Epithelial cell of esophagus (primary cell): Measurements from ENCODE around the gene SMYD3.

Source experiments
- DNase-seq: peaks from one replicate; pipeline ENCODE4 v3.0.0; 2010; ENCODE audit warnings: low read depth
- H3K4me3 ChIP-seq: 2 replicates; pipeline ENCODE4 v1.5.1; 2011; ENCODE audit warnings: mild to moderate bottlenecking, low read length, control low read depth
- TF ChIP-seq, protein P1 (sequence below): IDR thresholded peaks from 2 replicates; pipeline ENCODE4 v1.5.1; 2011; ENCODE audit warnings: low read depth, mild to moderate bottlenecking, low read length, control low read depth, inconsistent platforms; ENCODE audit not compliant: insufficient read depth; ENCODE audit errors: missing control alignments

Gene SMYD3

DNA sequence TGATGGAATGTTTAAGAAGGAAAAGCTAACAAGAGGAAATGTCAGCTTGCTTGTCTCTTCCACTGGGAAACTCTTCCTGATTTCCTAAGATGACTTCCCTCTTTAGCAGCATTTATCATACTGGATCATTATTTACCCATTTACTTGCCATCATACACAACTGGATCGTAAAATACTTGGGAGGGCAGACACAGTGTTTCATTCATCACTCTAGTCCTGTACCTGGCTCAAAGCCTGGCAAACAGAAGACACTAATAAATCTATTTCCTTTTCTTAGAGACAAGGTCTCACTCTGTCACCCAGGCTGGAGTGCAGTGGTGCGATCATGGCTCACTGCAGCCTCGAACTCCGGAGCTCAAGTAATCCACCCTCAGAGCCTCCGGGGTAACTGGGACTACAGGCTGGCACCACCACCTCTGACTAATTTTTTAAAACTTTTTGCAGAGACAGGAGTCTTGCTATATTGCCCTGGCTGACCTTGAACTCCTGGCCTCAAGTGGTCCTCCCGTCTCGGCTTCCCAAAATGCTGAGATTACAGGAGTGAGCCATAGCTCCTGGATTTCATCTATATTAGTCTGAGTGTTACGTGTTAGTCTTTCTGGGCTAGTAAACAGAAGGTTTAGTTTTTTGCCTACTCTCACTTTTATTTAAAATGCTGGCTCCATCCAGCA lies 574.6 kb downstream of the SMYD3 start:
- TF ChIP-seq, protein P1, sequence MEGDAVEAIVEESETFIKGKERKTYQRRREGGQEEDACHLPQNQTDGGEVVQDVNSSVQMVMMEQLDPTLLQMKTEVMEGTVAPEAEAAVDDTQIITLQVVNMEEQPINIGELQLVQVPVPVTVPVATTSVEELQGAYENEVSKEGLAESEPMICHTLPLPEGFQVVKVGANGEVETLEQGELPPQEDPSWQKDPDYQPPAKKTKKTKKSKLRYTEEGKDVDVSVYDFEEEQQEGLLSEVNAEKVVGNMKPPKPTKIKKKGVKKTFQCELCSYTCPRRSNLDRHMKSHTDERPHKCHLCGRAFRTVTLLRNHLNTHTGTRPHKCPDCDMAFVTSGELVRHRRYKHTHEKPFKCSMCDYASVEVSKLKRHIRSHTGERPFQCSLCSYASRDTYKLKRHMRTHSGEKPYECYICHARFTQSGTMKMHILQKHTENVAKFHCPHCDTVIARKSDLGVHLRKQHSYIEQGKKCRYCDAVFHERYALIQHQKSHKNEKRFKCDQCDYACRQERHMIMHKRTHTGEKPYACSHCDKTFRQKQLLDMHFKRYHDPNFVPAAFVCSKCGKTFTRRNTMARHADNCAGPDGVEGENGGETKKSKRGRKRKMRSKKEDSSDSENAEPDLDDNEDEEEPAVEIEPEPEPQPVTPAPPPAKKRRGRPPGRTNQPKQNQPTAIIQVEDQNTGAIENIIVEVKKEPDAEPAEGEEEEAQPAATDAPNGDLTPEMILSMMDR, result no peak
- DNase-seq, result no peak
- H3K4me3 ChIP-seq, result no peak overlapping the region

DNA sequence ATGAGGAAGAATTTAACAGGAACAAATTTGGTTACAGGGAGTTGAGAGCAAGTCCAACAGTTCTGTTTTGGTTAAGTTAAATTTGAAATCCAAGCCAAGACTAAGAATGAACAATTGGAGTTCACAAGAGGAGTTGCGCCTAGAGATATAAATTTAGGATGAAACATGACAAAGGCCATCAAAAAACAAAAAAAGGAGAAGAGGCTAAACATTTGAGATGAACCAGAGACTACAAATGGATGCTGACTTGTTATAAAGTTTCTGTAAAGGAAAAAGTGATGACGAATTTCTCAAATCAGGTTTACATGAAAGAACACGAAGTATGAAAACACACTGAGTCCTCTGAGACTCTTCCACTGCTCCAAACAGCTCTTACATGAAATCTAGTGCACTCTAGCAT lies 575.6 kb downstream of the SMYD3 start:
- H3K4me3 ChIP-seq, result no peak overlapping the region
- DNase-seq, result no peak
- TF ChIP-seq, protein P1, result no peak

DNA sequence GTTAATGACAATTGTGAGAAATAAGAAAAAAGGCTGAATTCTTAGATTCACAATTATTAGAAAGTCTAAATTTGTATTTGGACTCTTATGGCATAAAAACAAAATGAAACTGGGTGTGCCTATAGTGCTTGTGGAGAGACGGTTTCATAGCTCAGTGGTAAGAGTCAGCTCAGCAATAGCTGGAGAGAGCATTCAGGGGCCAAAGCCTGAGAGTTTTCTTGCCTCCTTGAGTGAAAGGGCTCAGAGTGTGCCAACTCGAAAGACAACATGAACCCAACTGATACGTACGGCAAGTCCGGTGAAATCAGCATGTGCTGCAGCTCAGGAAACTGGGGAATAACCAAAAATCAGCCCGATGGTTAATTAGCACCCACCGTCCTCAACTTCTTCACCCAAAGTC lies 577.9 kb downstream of the SMYD3 start:
- DNase-seq, result no peak
- TF ChIP-seq, protein P1, result no peak
- no peak overlapping the region for H3K4me3 ChIP-seq

DNA sequence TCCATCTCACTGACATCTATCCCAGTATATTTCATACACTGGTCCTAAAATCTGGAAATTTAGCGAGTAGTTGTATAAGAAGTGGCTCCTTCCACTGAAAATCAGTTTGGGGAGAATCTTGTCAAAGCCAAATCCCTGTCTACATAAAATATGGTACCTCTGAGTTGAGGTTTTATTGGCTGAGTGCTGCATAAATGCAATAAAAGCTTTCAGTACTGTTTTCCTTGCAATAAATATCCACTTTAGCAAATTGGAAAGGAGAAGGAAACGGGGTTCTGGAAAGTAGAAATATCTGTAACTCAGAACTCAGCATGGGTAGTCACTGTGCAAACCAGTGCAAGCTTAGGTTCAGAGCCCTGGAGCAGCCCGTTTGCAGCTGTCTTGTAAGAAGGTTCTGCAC lies 580.2 kb downstream of the SMYD3 start:
- TF ChIP-seq, protein P1, result no peak
- H3K4me3 ChIP-seq, result no peak overlapping the region
- no peak for DNase-seq

DNA sequence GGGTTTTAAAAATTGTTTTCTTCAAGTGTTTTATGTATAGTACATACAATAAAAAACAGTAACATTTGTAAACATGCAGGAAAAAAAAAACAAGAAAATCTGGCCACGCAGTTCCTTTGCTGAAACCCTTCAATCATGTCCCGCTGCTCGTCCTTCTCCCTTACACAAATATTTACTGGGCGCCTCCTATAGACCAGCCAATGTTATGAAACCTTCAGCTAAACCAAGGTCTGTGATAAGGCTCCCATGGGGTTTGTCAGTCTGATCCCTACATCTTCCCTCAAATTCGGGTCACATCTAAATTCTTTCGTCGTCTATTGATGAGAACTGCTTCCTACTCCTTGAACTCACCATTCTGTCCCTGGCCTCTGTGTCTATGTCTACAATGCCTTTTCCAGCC lies 583.9 kb downstream of the SMYD3 start:
- no peak for DNase-seq
- TF ChIP-seq, protein P1, result no peak
- H3K4me3 ChIP-seq, result no peak overlapping the region

DNA sequence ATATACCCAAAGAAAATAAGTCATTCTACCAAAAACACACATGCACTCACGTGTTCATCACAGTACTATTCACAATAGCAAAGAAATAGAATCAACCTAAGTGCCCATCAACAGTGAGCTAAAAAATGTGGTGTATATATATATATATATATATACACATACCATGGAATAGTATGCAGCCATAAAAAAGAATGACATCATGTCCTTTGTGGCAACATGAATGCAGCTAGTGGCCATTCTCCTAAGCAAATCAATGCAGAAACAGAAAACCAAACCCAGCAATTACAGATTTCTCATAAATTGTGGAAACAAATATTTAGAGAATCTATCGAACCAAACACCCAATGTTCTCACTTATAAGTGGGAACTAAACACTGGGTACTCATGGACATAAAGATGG lies 585.7 kb downstream of the SMYD3 start:
- TF ChIP-seq, protein P1, result no peak
- DNase-seq, result no peak
- H3K4me3 ChIP-seq, result no peak overlapping the region

DNA sequence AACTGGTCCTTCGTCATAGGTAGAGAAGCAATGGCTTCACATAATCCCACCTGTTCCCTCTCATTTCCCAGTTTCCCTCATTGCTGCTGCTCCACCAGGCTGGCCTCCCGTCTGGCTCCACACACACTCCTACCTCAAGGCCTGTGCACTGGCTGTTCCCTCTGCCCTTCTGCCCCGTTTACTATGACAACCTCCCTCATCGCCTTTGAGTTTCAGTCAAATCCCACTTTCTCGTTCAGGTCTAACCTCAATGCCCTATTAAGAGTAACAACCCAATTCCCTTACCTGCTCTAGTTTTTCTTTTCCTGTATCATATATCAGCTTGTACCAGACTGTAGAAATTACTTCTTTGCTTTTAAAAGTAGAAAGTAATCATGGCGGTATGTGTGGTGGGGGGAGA lies 589.7 kb downstream of the SMYD3 start:
- DNase-seq, result no peak
- TF ChIP-seq, protein P1, result no peak
- H3K4me3 ChIP-seq, result no peak overlapping the region
